Neuronal stem cell (in vitro differentiated cells): ENCODE data around the gene HOXA6.

ENCODE experiments used
- DNase-seq: peaks from one replicate; pipeline ENCODE4 v3.0.0-alpha.2; 2013; ENCODE audit warnings: low spot score
- H2AFZ ChIP-seq: one replicate; pipeline ENCODE4 v1.6.1; 2013; ENCODE audit warnings: mild to moderate bottlenecking, low read length, inconsistent platforms
- H2AK5ac ChIP-seq: 2 replicates; pipeline ENCODE4 v1.6.1; 2013; ENCODE audit warnings: low read depth, mild to moderate bottlenecking, inconsistent platforms, low read length, moderate library complexity, mixed read lengths
- H2BK120ac ChIP-seq: 2 replicates; pipeline ENCODE4 v1.6.1; 2013; ENCODE audit warnings: low read depth, mild to moderate bottlenecking, inconsistent platforms, low read length, moderate library complexity, mixed read lengths
- H2BK12ac ChIP-seq: one replicate; pipeline ENCODE4 v1.6.1; 2013; ENCODE audit warnings: low read length, inconsistent platforms
- H2BK15ac ChIP-seq: 2 replicates; pipeline ENCODE4 v1.6.1; 2013; ENCODE audit warnings: mild to moderate bottlenecking, low read length, inconsistent platforms, mixed read lengths
- H2BK5ac ChIP-seq: one replicate; pipeline ENCODE4 v1.6.1; 2013; ENCODE audit warnings: inconsistent platforms, mild to moderate bottlenecking, low read length, moderate library complexity
- H3K14ac ChIP-seq: one replicate; pipeline ENCODE4 v1.6.1; 2013; ENCODE audit warnings: low read length, inconsistent platforms
- H3K18ac ChIP-seq: 2 replicates; pipeline ENCODE4 v1.6.1; 2013; ENCODE audit warnings: low read length, inconsistent platforms
- H3K23ac ChIP-seq: 2 replicates; pipeline ENCODE4 v1.6.1; 2013; ENCODE audit warnings: low read depth, mild to moderate bottlenecking, mixed read lengths, low read length, inconsistent platforms; ENCODE audit not compliant: poor library complexity
- H3K27ac ChIP-seq: replicated peaks from 3 replicates; pipeline ENCODE4 v1.5.1; 2013; ENCODE audit warnings: low read length, inconsistent platforms
- H3K27me3 ChIP-seq, 3 experiments: 2 replicates each; pipeline ENCODE4 v1.6.1; 2013; ENCODE audit warnings: low read length in 3 of 3, mild to moderate bottlenecking in 2 of 3, inconsistent platforms in 1 of 3, low read depth in 1 of 3, mixed read lengths in 1 of 3, moderate library complexity in 1 of 3; ENCODE audit not compliant: control insufficient read depth in 3 of 3, insufficient read depth in 3 of 3
- H3K36me3 ChIP-seq, 2 donors: replicated peaks in 1 of 2; 2 replicates each; pipeline ENCODE4 v1.6.1; 2013; ENCODE audit warnings: low read length in 2 of 2; ENCODE audit not compliant: control insufficient read depth in 2 of 2, insufficient read depth in 2 of 2
- H3K4ac ChIP-seq: 2 replicates; pipeline ENCODE4 v1.6.1; 2013; ENCODE audit warnings: inconsistent platforms, mild to moderate bottlenecking, low read length, moderate library complexity
- H3K4me1 ChIP-seq, 2 donors: 1 replicate in 1 of 2; 2 replicates in 1 of 2; pipeline ENCODE4 v1.6.1; 2013; ENCODE audit warnings: low read length in 2 of 2, low read depth in 1 of 2; ENCODE audit not compliant: control insufficient read depth in 2 of 2, insufficient read depth in 1 of 2
- H3K4me2 ChIP-seq: one replicate; pipeline ENCODE4 v1.6.1; 2013; ENCODE audit warnings: mild to moderate bottlenecking, low read length, inconsistent platforms; ENCODE audit not compliant: insufficient read depth, poor library complexity, severe bottlenecking
- H3K4me3 ChIP-seq, 2 donors: 2 replicates each; pipeline ENCODE4 v1.5.1; 2013; ENCODE audit warnings: low read length in 2 of 2, mild to moderate bottlenecking in 2 of 2, inconsistent platforms in 1 of 2, moderate library complexity in 1 of 2
- H3K79me1 ChIP-seq: one replicate; pipeline ENCODE4 v1.6.1; 2013; ENCODE audit warnings: low read depth, mild to moderate bottlenecking, inconsistent platforms, low read length, moderate library complexity
- H3K9ac ChIP-seq: one replicate; pipeline ENCODE4 v1.6.1; 2013; ENCODE audit warnings: mild to moderate bottlenecking, low read depth, low read length, inconsistent platforms; ENCODE audit not compliant: poor library complexity
- H3K9me3 ChIP-seq, 2 donors: replicated peaks in 1 of 2; 2 replicates each; pipeline versions ENCODE3 to v1.6.1; 2013; ENCODE audit warnings: low read length in 2 of 2, mild to moderate bottlenecking in 2 of 2, inconsistent platforms in 1 of 2, low read depth in 1 of 2, mixed read lengths in 1 of 2, moderate library complexity in 1 of 2; ENCODE audit not compliant: control insufficient read depth in 2 of 2, insufficient read depth in 1 of 2
- H4K8ac ChIP-seq: one replicate; pipeline ENCODE4 v1.6.1; 2013; ENCODE audit warnings: low read depth, mild to moderate bottlenecking, inconsistent platforms, low read length, moderate library complexity
- H4K91ac ChIP-seq: one replicate; pipeline ENCODE4 v1.6.1; 2013; ENCODE audit warnings: low read length, low read depth, mild to moderate bottlenecking, inconsistent platforms; ENCODE audit not compliant: poor library complexity
- WGBS, 2 donors: extraction: QIAGEN DNeasy Blood & Tissue Kit; methylation state at CpG; one replicate each; pipeline ENCODE4 v1.1.7; 2013; ENCODE audit warnings: missing lambda C conversion rate in 2 of 2, mixed read lengths in 1 of 2; ENCODE audit not compliant: insufficient read length in 2 of 2, insufficient replicate concordance in 1 of 2; ENCODE audit errors: extremely low coverage in 2 of 2; 5-methylcytosine and 5-hydroxymethylcytosine counted together

Gene HOXA6

DNA sequence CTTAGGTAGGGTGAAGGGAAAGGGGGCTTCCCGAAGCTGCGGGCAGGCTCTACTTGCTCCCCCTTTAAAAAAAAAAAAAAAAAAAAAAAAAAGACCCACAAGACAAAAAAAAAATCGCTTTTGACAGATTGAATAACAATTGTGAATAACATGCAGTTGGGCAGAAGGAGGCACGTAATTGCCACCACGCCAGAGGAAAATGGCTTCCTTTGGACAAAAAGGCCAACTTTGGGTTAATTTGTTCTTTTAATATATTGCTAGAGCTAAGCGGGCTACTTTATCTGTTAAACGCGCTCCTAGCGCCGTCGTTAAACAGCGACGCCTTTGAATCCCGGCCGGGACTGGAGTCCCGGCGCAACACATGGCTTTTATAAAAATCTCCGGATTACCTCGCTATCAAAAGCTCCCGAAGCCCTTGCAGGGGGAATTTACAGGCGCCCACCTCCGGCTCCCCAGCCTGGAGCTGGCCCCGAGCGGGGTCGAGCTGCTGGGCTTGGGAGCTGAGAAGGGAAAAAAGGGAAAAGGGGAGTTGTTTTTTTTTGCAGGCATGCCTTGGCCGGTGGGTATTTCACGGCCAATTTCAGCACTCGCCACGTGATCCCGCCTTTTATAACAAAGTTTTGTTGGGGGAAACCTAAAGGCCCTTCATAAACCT is 36.2 kb upstream of the HOXA6 start:
- no peak overlapping the region for H2BK5ac ChIP-seq
- DNase-seq = no peak

DNA sequence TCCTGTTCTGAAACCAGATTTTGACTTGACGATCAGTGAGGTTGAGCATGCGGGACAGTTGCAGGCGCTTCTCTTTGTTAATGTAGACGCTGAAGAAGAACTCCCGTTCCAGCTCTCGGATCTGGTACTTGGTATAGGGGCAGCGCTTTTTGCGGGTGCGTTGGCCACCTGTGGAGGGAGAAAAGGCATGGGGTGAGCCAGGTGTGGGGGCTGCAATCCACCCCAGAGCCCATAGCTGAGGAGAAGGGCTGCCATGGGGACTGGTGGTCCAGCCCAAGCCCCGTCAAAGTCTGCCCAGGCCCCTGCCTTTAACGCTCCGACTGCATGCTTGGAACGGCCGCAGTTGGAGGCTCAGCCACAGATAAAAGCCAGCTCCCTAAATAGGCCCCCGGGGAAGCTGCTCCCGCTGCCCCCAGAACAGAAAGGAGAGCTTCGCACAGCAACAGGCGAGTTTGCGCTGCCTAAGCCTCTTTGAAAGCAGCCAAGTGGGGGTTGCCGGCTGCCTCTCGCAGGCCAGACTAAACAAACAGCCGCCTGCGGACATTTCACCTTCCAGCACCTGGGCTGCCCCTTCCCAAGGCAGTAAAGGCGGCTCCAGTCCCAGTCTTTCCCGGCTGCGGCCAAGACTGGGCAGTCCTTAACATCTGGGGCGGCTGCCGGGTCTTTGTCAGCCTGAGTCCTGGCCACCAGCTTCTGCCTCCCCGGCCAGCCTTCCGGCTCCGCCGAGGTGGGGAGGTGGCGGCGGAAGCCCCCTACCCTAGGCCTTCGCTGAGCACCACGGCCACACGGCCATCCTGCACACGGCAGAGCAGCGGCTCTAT is 35.5 kb upstream of the HOXA6 start:
- Histone ChIP-seq H3K27me3 (peaks cover 63 to 99% (median 93%) of the 10 kb centered on the region in 3 experiments), H3K18ac (no peak overlapping the region), H2AFZ (peak overlapping the region; percentile 53), H3K9me3 (peaks cover 2 to 9% of the 10 kb centered on the region in 2 donors), H3K14ac (no peak overlapping the region), H3K9ac (no peak overlapping the region), H2BK5ac (no peak overlapping the region), H2BK15ac (no peak overlapping the region), H3K4me1 (peaks cover 0 to 3% of the 10 kb centered on the region in 2 donors), H3K4me3 (no peak overlapping the region), H4K8ac (no peak overlapping the region), H3K4ac (no peak overlapping the region), H3K27ac (no peak overlapping the region), H2BK12ac (no peak overlapping the region), H3K23ac (peak overlapping the region; percentile 77), H4K91ac (no peak overlapping the region), H2AK5ac (no peak overlapping the region), H2BK120ac (no peak overlapping the region), H3K36me3 (no peaks in the 10 kb centered on the region), H3K4me2 (no peak overlapping the region), H3K79me1 (no peaks in the 10 kb centered on the region)
- WGBS, 2 donors = no CpG with 5 or more reads among the region's 39 CpGs
- DNase-seq = no peak

More for the DNA sequence above, 36.2 kb upstream of the HOXA6 start:
- H2BK15ac ChIP-seq = no peak overlapping the region
- H4K91ac ChIP-seq = no peak overlapping the region
- no peak overlapping the region for H3K4me2 ChIP-seq
- H2AK5ac ChIP-seq = no peak overlapping the region
- H3K9ac ChIP-seq = no peak overlapping the region
- no peak overlapping the region for H3K27ac ChIP-seq
- H3K4ac ChIP-seq = no peak overlapping the region
- H3K9me3 ChIP-seq = peaks cover 2 to 9% of the 10 kb centered on the region in 2 donors
- H3K36me3 ChIP-seq = no peaks in the 10 kb centered on the region
- H2BK120ac ChIP-seq = no peak overlapping the region
- no peak overlapping the region for H4K8ac ChIP-seq
- H3K18ac ChIP-seq = no peak overlapping the region
- WGBS, 2 donors = no CpG with 5 or more reads among the region's 30 CpGs
- H3K4me3 ChIP-seq = peak overlapping the region in 1 of 2 donors; percentile 25
- peaks cover 0 to 3% of the 10 kb centered on the region in 2 donors for H3K4me1 ChIP-seq
- H3K14ac ChIP-seq = no peak overlapping the region
- H3K23ac ChIP-seq = peak overlapping the region; percentile 77
- H2AFZ ChIP-seq = peak overlapping the region; percentile 88
- peaks cover 70 to 99% (median 95%) of the 10 kb centered on the region in 3 experiments for H3K27me3 ChIP-seq
- H2BK12ac ChIP-seq = no peak overlapping the region
- H3K79me1 ChIP-seq = no peaks in the 10 kb centered on the region

DNA sequence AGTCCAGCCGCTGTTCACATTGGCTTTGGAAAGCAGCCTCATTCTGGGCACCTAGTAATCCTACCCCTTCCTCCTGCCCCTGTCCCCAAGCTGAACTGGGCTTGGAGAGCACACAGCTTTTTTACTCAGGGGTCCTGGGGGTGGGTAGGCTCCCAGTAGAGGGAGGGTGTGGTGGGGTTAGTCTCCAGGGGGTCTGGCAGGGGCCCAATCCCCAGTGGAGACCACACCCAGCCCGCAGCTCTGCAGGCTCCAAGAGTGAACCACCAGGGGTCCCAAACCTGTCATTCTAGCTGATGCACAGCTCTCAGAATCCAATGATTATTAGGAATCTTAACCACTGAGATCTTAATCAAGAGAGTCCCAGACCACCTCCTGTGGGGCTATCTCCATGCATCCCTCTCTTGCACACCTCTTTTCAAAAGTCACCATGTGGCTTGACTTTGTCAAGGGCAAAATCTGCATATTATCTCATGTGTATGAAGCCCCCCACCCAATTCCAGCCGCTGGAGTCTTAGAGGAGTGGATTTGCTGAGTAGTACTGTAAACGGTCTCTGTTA is 34.8 kb upstream of the HOXA6 start:
- no peak overlapping the region for H2BK120ac ChIP-seq
- DNase-seq = no peak
- H2BK12ac ChIP-seq = no peak overlapping the region
- no CpG with 5 or more reads among the region's 4 CpGs for whole genome bisulfite sequencing, 2 donors
- H4K91ac ChIP-seq = no peak overlapping the region
- H3K18ac ChIP-seq = no peak overlapping the region
- H3K14ac ChIP-seq = no peak overlapping the region
- H2AFZ ChIP-seq = no peak overlapping the region
- no peak overlapping the region for H2BK15ac ChIP-seq
- no peak overlapping the region for H3K4me2 ChIP-seq
- H3K9ac ChIP-seq = no peak overlapping the region
- no peaks in the 10 kb centered on the region for H3K36me3 ChIP-seq
- H2BK5ac ChIP-seq = no peak overlapping the region
- H3K4ac ChIP-seq = no peak overlapping the region
- H3K9me3 ChIP-seq = peaks cover 2 to 9% of the 10 kb centered on the region in 2 donors
- peaks cover 58 to 99% (median 93%) of the 10 kb centered on the region in 3 experiments for H3K27me3 ChIP-seq
- H3K4me1 ChIP-seq = peaks cover 0 to 3% of the 10 kb centered on the region in 2 donors
- H2AK5ac ChIP-seq = no peak overlapping the region
- H4K8ac ChIP-seq = no peak overlapping the region
- H3K27ac ChIP-seq = no peak overlapping the region
- H3K23ac ChIP-seq = no peak overlapping the region
- no peak overlapping the region for H3K4me3 ChIP-seq
- no peaks in the 10 kb centered on the region for H3K79me1 ChIP-seq

DNA sequence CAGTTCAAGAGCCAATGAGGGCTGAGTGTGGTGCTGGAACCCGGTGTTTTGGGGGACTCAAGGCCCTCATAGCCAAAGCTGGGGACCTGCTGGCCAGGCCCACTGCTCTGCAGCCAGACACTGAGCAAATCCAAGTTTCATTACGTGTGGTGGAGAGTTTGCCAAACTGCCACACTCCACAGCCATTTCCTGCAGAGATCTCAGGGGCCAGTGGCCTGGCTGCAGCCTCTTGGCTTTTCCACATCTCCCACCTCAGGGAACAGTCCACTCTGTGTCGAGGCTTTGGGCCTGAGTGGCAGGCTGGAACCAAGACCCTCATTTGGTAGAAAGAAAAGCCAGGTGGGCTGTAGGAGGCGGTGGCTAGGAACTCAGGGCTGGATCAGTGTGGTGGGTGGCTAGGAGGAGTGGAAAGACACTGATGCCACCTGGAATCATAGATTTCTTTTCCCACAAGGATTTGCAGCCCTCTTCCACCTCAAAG is 34.3 kb upstream of the HOXA6 start:
- Histone ChIP-seq H3K4me3 (no peak overlapping the region), H2BK5ac (no peak overlapping the region), H3K27me3 (peaks cover 60 to 99% (median 94%) of the 10 kb centered on the region in 3 experiments)

More for the DNA sequence above, 34.3 kb upstream of the HOXA6 start:
- Histone ChIP-seq H3K14ac (no peak overlapping the region), H2AFZ (no peak overlapping the region), H2BK120ac (no peak overlapping the region), H3K9me3 (peaks cover 2 to 9% of the 10 kb centered on the region in 2 donors), H2AK5ac (no peak overlapping the region), H3K27ac (no peak overlapping the region), H3K9ac (no peak overlapping the region), H3K18ac (no peak overlapping the region), H3K4me2 (no peak overlapping the region), H3K4ac (no peak overlapping the region), H3K23ac (no peak overlapping the region), H4K8ac (no peak overlapping the region), H2BK12ac (no peak overlapping the region), H3K4me1 (peaks cover 0 to 3% of the 10 kb centered on the region in 2 donors), H2BK15ac (no peak overlapping the region), H3K79me1 (no peaks in the 10 kb centered on the region), H3K36me3 (no peaks in the 10 kb centered on the region), H4K91ac (no peak overlapping the region)
- DNase-seq = no peak
- no CpG with 5 or more reads among the region's 4 CpGs for WGBS, 2 donors
